HG03571 (cell line): ENCODE results near the gene DYNC2H1.
"Not testable (repeated sequence)": the region's sequence is repeated elsewhere in the genome, so short reads cannot be mapped to it uniquely, and the experiment has no call there.

Source experiments
- ATAC-seq: cut with Tn5 transposase; IDR thresholded peaks from one replicate; pipeline ENCODE4 v1.9.1; 2021; ENCODE audit not compliant: unreplicated experiment

DYNC2H1 gene

GRCh38 chr11:103370076-103370475, 260.9 kb downstream of the DYNC2H1 start:
- ATAC-seq: no peak

GRCh38 chr11:103372906-103373305, 263.7 kb downstream of the DYNC2H1 start:
- no peak for ATAC-seq

GRCh38 chr11:103374227-103374626, 265.0 kb downstream of the DYNC2H1 start:
- not testable (repeated sequence) for ATAC-seq

GRCh38 chr11:103378931-103379330, 269.7 kb downstream of the DYNC2H1 start:
- no peak for ATAC-seq

GRCh38 chr11:103380031-103380430, 270.8 kb downstream of the DYNC2H1 start:
- no peak for ATAC-seq

GRCh38 chr11:103384652-103385051, 275.4 kb downstream of the DYNC2H1 start:
- ATAC-seq: no peak

GRCh38 chr11:103395612-103396011, 286.4 kb downstream of the DYNC2H1 start:
- ATAC-seq: no peak

GRCh38 chr11:103396237-103396636, 287.0 kb downstream of the DYNC2H1 start:
- no peak for ATAC-seq

GRCh38 chr11:103397369-103397768, 288.1 kb downstream of the DYNC2H1 start:
- ATAC-seq: no peak

- no peak for ATAC-seq
These were observed 289.6 kb downstream of the DYNC2H1 start for GRCh38 chr11:103398829-103399228.

- no peak for ATAC-seq
These were observed 297.1 kb downstream of the DYNC2H1 start for GRCh38 chr11:103406357-103406756.

GRCh38 chr11:103407641-103408040, 298.4 kb downstream of the DYNC2H1 start:
- no peak for ATAC-seq

- ATAC-seq: no peak
These were observed 304.2 kb downstream of the DYNC2H1 start for GRCh38 chr11:103413266-103413888.

GRCh38 chr11:103418014-103418413, 308.8 kb downstream of the DYNC2H1 start:
- no peak for ATAC-seq

- ATAC-seq: no peak
These were observed 311.4 kb downstream of the DYNC2H1 start for GRCh38 chr11:103420593-103420992.

GRCh38 chr11:103433386-103434072, 324.3 kb downstream of the DYNC2H1 start:
- no peak for ATAC-seq

- ATAC-seq: no peak
These were observed 324.8 kb downstream of the DYNC2H1 start for GRCh38 chr11:103434073-103434411.

- ATAC-seq: no peak
These were observed 327.0 kb downstream of the DYNC2H1 start for GRCh38 chr11:103436131-103436770.

GRCh38 chr11:103441021-103441420, 331.8 kb downstream of the DYNC2H1 start:
- ATAC-seq: no peak

- ATAC-seq: no peak
These were observed 339.7 kb downstream of the DYNC2H1 start for GRCh38 chr11:103448966-103449365.

GRCh38 chr11:103450241-103450640, 341.0 kb downstream of the DYNC2H1 start:
- no peak for ATAC-seq

GRCh38 chr11:103453126-103453525, 343.9 kb downstream of the DYNC2H1 start:
- no peak for ATAC-seq
